ENCODE data around the gene RNF225. TPM values are rescaled to one million over a fixed set of nuclear protein-coding genes. Genes with fewer than 3 reads are reported as not detected.
A peak's percentile ranks its signal among the peaks of the same experiment; 100 is the strongest.

The RNF225 gene
- total RNA-seq, 4 donors from 2014 or later = 1.5 TPM; not detected in 3

GRCh38 chr19:58428617-58429016 lies 33.2 kb downstream of the RNF225 start:
- ATAC-seq = no peak
- peaks cover 6 to 89% (median 18%) of the 10 kb centered on the region in 3 donors for H3K9me3 ChIP-seq
- TF ChIP-seq EP300 (IDR thresholded peaks at IDR 0.05) (no peak), POLR2AphosphoS5 (IDR thresholded peaks at IDR 0.05) (no peak), CTCF (IDR thresholded peaks at IDR 0.05) (no peak), POLR2A (IDR thresholded peaks at IDR 0.05) (no peak)
- H3K27me3 ChIP-seq = no peaks in the 10 kb centered on the region
- no CpG with 5 or more reads among the region's 1 CpG for WGBS, 2 donors (ENCODE audit: low coverage in 1 of 2)
- no peaks in the 10 kb centered on the region for H3K4me1 ChIP-seq
- H3K27ac ChIP-seq = no peak overlapping the region
- H3K4me3 ChIP-seq = no peak overlapping the region
- peaks cover 0 to 31% of the 10 kb centered on the region in 2 donors for H3K36me3 ChIP-seq

GRCh38 chr19:58429745-58430144 lies 34.3 kb downstream of the RNF225 start:
- peaks cover 6 to 99% (median 28%) of the 10 kb centered on the region in 3 donors for H3K9me3 ChIP-seq
- no peak for ATAC-seq
- peaks cover 4 to 42% of the 10 kb centered on the region in 2 donors for H3K36me3 ChIP-seq
- no peaks in the 10 kb centered on the region for H3K27me3 ChIP-seq
- no peak overlapping the region for H3K4me3 ChIP-seq
- H3K27ac ChIP-seq = no peak overlapping the region
- TF ChIP-seq POLR2A (IDR thresholded peaks at IDR 0.05) (no peak), CTCF (IDR thresholded peaks at IDR 0.05) (no peak), POLR2AphosphoS5 (IDR thresholded peaks at IDR 0.05) (no peak)
- no peaks in the 10 kb centered on the region for H3K4me1 ChIP-seq

GRCh38 chr19:58434217-58434616 lies 38.8 kb downstream of the RNF225 start:
- peaks cover 0 to 4% (median 0%) of the 10 kb centered on the region in 3 donors for H3K4me1 ChIP-seq
- no peak overlapping the region for H3K27ac ChIP-seq
- no peak for ATAC-seq
- no peak overlapping the region for H3K4me3 ChIP-seq
- no peak for TF ChIP-seq POLR2AphosphoS5 (IDR thresholded peaks at IDR 0.05)
- no peak for TF ChIP-seq POLR2A (IDR thresholded peaks at IDR 0.05)
- TF ChIP-seq EP300 (IDR thresholded peaks at IDR 0.05) = no peak
- no peak for TF ChIP-seq CTCF (IDR thresholded peaks at IDR 0.05)
- 92 to 100% methylated on average over 2 of the region's 2 CpGs for WGBS, 2 donors (ENCODE audit: low coverage in 1 of 2)
- peaks cover 7 to 84% of the 10 kb centered on the region in 2 donors for H3K36me3 ChIP-seq
- no peaks in the 10 kb centered on the region for H3K27me3 ChIP-seq
- H3K9me3 ChIP-seq = peaks cover 6 to 100% (median 32%) of the 10 kb centered on the region in 3 donors

GRCh38 chr19:58439576-58440554 lies 44.4 kb downstream of the RNF225 start, which contains the start of gene ZNF132:
Gene ZNF132 (minus strand): TSS chr19:58440153. CDS start chr19:58439821, 332 bp downstream.
- peak; percentile 99 for ATAC-seq
- Histone ChIP-seq H3K4me1 (peaks cover 0 to 21% (median 10%) of the 10 kb centered on the region in 3 donors), H3K4me3 (peak within 1 kb of the TSS; percentile 60 to 76), H3K9me3 (peaks cover 0 to 49% (median 3%) of the 10 kb centered on the region in 3 donors), H3K27me3 (no peaks in the 10 kb centered on the region), H3K36me3 (peaks cover 1 to 42% of the 10 kb centered on the region in 2 donors), H3K27ac (peak within 1 kb of the TSS; percentile 49 to 95 (median 82))
- TF ChIP-seq POLR2A (IDR thresholded peaks at IDR 0.05) (peak; percentile 35 to 38), POLR2AphosphoS5 (IDR thresholded peaks at IDR 0.05) (peak; percentile 67), EP300 (IDR thresholded peaks at IDR 0.05) (no peak), CTCF (IDR thresholded peaks at IDR 0.05) (no peak)
- no CpG with 5 or more reads among the region's 59 CpGs for WGBS, 2 donors (ENCODE audit: low coverage in 1 of 2)
